Tibial nerve (tissue), 4 donors: ENCODE data around the gene HNRNPUL1. TPM values are rescaled to one million over a fixed set of nuclear protein-coding genes. Genes with fewer than 3 reads are reported as not detected.

Experiments used
- DNase-seq, 2 donors: peaks; one replicate each; pipeline ENCODE4 v3.0.0-alpha.2; 2019; ENCODE audit warnings: low spot score in 2 of 2
- H3K27ac ChIP-seq, 4 donors: fragments of 200-600 bp; sonication (generic) in 3 of 4; one replicate each; pipeline ENCODE4 v1.5.1; 2017 to 2019; ENCODE audit warnings: mild to moderate bottlenecking in 1 of 4
- H3K27me3 ChIP-seq, 2 donors: fragments of 200-600 bp; sonication (generic) in 1 of 2; one replicate each; pipeline versions ENCODE4 v1.5.1 to v1.6.0; 2017 to 2019
- H3K36me3 ChIP-seq, 3 donors: fragments of 200-600 bp; sonication (generic); one replicate each; pipeline ENCODE4 v1.5.1; 2018 to 2019
- H3K4me1 ChIP-seq, 4 donors: fragments of 200-600 bp; sonication (generic) in 3 of 4; one replicate each; pipeline ENCODE4 v1.5.1; 2017 to 2019
- H3K4me3 ChIP-seq, 4 donors: fragments of 200-600 bp; sonication (generic) in 3 of 4; one replicate each; pipeline ENCODE4 v1.5.1; 2017 to 2019; ENCODE audit warnings: mild to moderate bottlenecking in 1 of 4, moderate library complexity in 1 of 4
- H3K9me3 ChIP-seq, 4 donors: fragments of 200-600 bp; sonication (generic) in 3 of 4; one replicate each; pipeline ENCODE4 v1.5.1; 2017 to 2019
- CTCF ChIP-seq, 5 experiments: fragments of 200-600 bp in 3 of 5; fragments of 450-650 bp in 2 of 5; sonication (generic) in 3 of 5; IDR thresholded peaks; one replicate each; pipeline ENCODE4 v1.5.1; 2016 to 2019; ENCODE audit warnings: antibody characterized with exemption in 5 of 5, mild to moderate bottlenecking in 3 of 5, moderate library complexity in 2 of 5
- EP300 ChIP-seq, 2 donors: sonication (generic); formaldehyde crosslinking; IDR thresholded peaks; one replicate each; pipeline ENCODE4 v1.6.1; 2017; ENCODE audit warnings: antibody characterized with exemption in 2 of 2, mild to moderate bottlenecking in 1 of 2
- POLR2A ChIP-seq, 2 donors: fragments of 450-650 bp; IDR thresholded peaks; one replicate each; pipeline ENCODE4 v1.6.1; 2017; ENCODE audit warnings: antibody characterized with exemption in 2 of 2, mild to moderate bottlenecking in 2 of 2, moderate library complexity in 2 of 2
- WGBS, 2 donors: methylation state at CpG; one replicate each; pipeline ENCODE4 v1.1.5; 2018; 5-methylcytosine and 5-hydroxymethylcytosine counted together
- total RNA-seq, 4 donors: library from RNA; depleted of rRNA; stranded (reverse); fragments of >200 nt; gene quantifications; one replicate each; pipeline ENCODE4 v1.1.0, GENCODE V29; 2016

The HNRNPUL1 gene
- total RNA-seq, 4 donors from 2014 or later, result 136 to 163 (median 146) TPM

GRCh38 chr19:41239961-41240574 is 24.1 kb upstream of the HNRNPUL1 start:
- Histone ChIP-seq H3K27me3 (no peaks in the 10 kb centered on the region), H3K27ac (no peak overlapping the region), H3K9me3 (no peaks in the 10 kb centered on the region), H3K4me1 (no peaks in the 10 kb centered on the region), H3K36me3 (peaks cover 0 to 97% (median 0%) of the 10 kb centered on the region in 3 donors), H3K4me3 (no peak overlapping the region)
- 92 to 95% methylated on average over 2 of the region's 2 CpGs for WGBS, 2 donors
- no peak for TF ChIP-seq EP300 (IDR thresholded peaks at IDR 0.05)
- no peak for TF ChIP-seq CTCF (IDR thresholded peaks at IDR 0.05)
- TF ChIP-seq POLR2A (IDR thresholded peaks at IDR 0.05), result no peak
- DNase-seq, result no peak

- 90 to 91% methylated on average over 5 of the region's 5 CpGs for WGBS, 2 donors
- TF ChIP-seq POLR2A (IDR thresholded peaks at IDR 0.05), result no peak
- no peak for TF ChIP-seq EP300 (IDR thresholded peaks at IDR 0.05)
- no peak for TF ChIP-seq CTCF (IDR thresholded peaks at IDR 0.05)
- no peak overlapping the region for H3K27ac ChIP-seq
- no peaks in the 10 kb centered on the region for H3K4me1 ChIP-seq
- peaks cover 0 to 100% (median 0%) of the 10 kb centered on the region in 3 donors for H3K36me3 ChIP-seq
- DNase-seq, result no peak
- H3K27me3 ChIP-seq, result no peaks in the 10 kb centered on the region
- H3K9me3 ChIP-seq, result no peaks in the 10 kb centered on the region
- H3K4me3 ChIP-seq, result no peak overlapping the region
These were observed 22.3 kb upstream of the HNRNPUL1 start for GRCh38 chr19:41241859-41242258.

- no peak overlapping the region for H3K4me3 ChIP-seq
- no peak for DNase-seq
- H3K27ac ChIP-seq, result no peak overlapping the region
- WGBS, 2 donors, result 83 to 85% methylated on average over 4 of the region's 4 CpGs
- no peaks in the 10 kb centered on the region for H3K9me3 ChIP-seq
- H3K27me3 ChIP-seq, result no peaks in the 10 kb centered on the region
- H3K36me3 ChIP-seq, result peaks cover 0 to 100% (median 0%) of the 10 kb centered on the region in 3 donors
- TF ChIP-seq CTCF (IDR thresholded peaks at IDR 0.05) (no peak), EP300 (IDR thresholded peaks at IDR 0.05) (no peak), POLR2A (IDR thresholded peaks at IDR 0.05) (no peak)
- H3K4me1 ChIP-seq, result no peaks in the 10 kb centered on the region
These were observed 20.1 kb upstream of the HNRNPUL1 start for GRCh38 chr19:41244117-41244516.

GRCh38 chr19:41245843-41246242 is 18.3 kb upstream of the HNRNPUL1 start:
- WGBS, 2 donors, result 75 to 77% methylated on average over 3 of the region's 3 CpGs
- no peaks in the 10 kb centered on the region for H3K27me3 ChIP-seq
- no peak overlapping the region for H3K4me3 ChIP-seq
- H3K9me3 ChIP-seq, result no peaks in the 10 kb centered on the region
- no peak overlapping the region for H3K27ac ChIP-seq
- no peaks in the 10 kb centered on the region for H3K4me1 ChIP-seq
- no peak for DNase-seq
- peaks cover 0 to 100% (median 2%) of the 10 kb centered on the region in 3 donors for H3K36me3 ChIP-seq
- TF ChIP-seq POLR2A (IDR thresholded peaks at IDR 0.05) (no peak), CTCF (IDR thresholded peaks at IDR 0.05) (no peak), EP300 (IDR thresholded peaks at IDR 0.05) (no peak)

GRCh38 chr19:41248895-41249294 is 15.3 kb upstream of the HNRNPUL1 start:
- Histone ChIP-seq H3K36me3 (peaks cover 0 to 100% (median 8%) of the 10 kb centered on the region in 3 donors), H3K9me3 (no peaks in the 10 kb centered on the region), H3K4me3 (no peak overlapping the region), H3K4me1 (no peaks in the 10 kb centered on the region), H3K27me3 (no peaks in the 10 kb centered on the region), H3K27ac (no peak overlapping the region)
- WGBS, 2 donors, result 94 to 97% methylated on average over 4 of the region's 4 CpGs
- TF ChIP-seq POLR2A (IDR thresholded peaks at IDR 0.05) (no peak), CTCF (IDR thresholded peaks at IDR 0.05) (no peak), EP300 (IDR thresholded peaks at IDR 0.05) (no peak)
- DNase-seq, result no peak
